ENCODE measurements around the gene DENND1B.

DENND1B gene

DNA sequence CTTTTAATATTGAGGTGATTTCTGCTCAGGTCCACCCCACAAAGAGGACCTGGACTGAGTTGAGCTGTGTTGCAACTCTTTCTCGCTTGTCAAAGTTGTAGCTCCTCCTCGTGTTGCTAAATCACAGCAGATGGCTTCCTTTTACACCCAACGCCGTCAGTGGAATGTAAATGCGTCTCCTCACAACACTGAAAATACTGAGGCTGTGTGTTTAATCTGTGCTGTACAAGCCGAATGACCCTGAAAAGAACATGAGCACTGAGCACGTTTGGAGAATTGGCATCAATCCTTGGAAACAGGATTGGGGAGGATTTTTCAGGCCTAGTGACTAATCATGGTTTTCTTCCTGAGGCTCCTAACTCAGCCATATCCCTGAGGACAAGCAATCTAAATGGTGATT is 311.2 kb downstream of the DENND1B start:
- Histone ChIP-seq H3K4me3 (ENCODE audit: low read length) (no peak overlapping the region), H4K20me1 (ENCODE audit: insufficient read depth, low read length) (no peaks in the 10 kb centered on the region), H3K4me1 (ENCODE audit: low read length) (no peaks in the 10 kb centered on the region), H3K9ac (ENCODE audit: low read length) (no peak overlapping the region), H3K27ac (ENCODE audit: low read length) (no peak overlapping the region), H3K4me2 (ENCODE audit: low read length) (no peak overlapping the region), H3K27me3 (ENCODE audit: low read depth, low read length) (no peaks in the 10 kb centered on the region), H2AFZ (ENCODE audit: low read depth, low read length) (no peak overlapping the region), H3K9me3 (ENCODE audit: insufficient read depth, low read length) (no peaks in the 10 kb centered on the region), H3K79me2 (ENCODE audit: low read length) (no peaks in the 10 kb centered on the region), H3K36me3 (replicated peaks; ENCODE audit: low read depth, low read length) (no peaks in the 10 kb centered on the region)
- TF ChIP-seq CTCF (IDR thresholded peaks at IDR 0.05; ENCODE audit: low read depth, low read length) (no peak), EZH2phosphoT487 (IDR thresholded peaks at IDR 0.05; ENCODE audit: low read depth) (no peak)

DNA sequence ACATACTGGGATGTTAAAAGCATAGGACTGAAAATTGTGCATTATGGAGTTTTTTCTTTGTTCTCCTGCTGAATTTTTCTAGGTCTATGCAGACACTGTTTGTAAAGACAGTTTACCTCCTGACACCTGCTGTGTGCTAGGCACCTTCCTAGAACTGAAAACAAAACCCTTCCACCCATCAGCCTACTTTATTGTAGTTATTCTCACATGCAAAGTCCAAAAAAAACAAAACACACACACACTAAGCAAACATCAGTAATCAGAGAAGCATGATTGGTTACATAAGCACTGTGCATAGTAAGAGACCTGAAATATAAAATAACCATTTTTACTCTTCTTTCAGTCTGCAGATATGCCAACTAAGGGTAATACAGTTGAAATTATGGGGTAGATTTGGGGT is 312.1 kb downstream of the DENND1B start:
- Histone ChIP-seq H3K79me2 (ENCODE audit: low read length) (no peaks in the 10 kb centered on the region), H3K27me3 (ENCODE audit: low read depth, low read length) (no peaks in the 10 kb centered on the region), H3K36me3 (replicated peaks; ENCODE audit: low read depth, low read length) (no peaks in the 10 kb centered on the region), H3K9ac (ENCODE audit: low read length) (no peak overlapping the region), H3K4me3 (ENCODE audit: low read length) (no peak overlapping the region), H4K20me1 (ENCODE audit: insufficient read depth, low read length) (no peaks in the 10 kb centered on the region), H3K9me3 (ENCODE audit: insufficient read depth, low read length) (no peaks in the 10 kb centered on the region), H2AFZ (ENCODE audit: low read depth, low read length) (no peak overlapping the region), H3K4me2 (ENCODE audit: low read length) (no peak overlapping the region), H3K27ac (ENCODE audit: low read length) (no peak overlapping the region), H3K4me1 (ENCODE audit: low read length) (no peaks in the 10 kb centered on the region)
- TF ChIP-seq EZH2phosphoT487 (IDR thresholded peaks at IDR 0.05; ENCODE audit: low read depth) (no peak), CTCF (IDR thresholded peaks at IDR 0.05; ENCODE audit: low read depth, low read length) (no peak)

DNA sequence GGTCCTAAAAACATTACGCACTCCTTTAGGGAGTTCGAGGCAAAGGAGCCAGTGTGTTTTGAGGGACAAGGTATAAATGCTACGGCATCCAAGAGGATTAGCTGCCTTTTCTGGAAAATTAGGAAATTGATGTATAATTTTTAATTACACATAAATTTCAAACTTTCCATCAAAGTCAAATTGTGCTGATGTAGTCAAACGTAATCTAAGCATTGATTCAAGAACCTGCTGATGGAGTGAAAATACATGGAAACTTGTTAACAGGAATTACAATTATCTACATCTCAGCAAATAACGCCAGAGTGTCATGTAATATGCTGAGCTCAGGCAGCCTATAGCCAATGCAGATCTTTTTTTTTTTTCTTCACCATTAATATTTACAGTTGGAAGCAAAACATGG is 312.7 kb downstream of the DENND1B start:
- Histone ChIP-seq H3K79me2 (ENCODE audit: low read length) (no peaks in the 10 kb centered on the region), H3K9ac (ENCODE audit: low read length) (no peak overlapping the region), H3K4me2 (ENCODE audit: low read length) (no peak overlapping the region), H3K27ac (ENCODE audit: low read length) (no peak overlapping the region), H3K4me3 (ENCODE audit: low read length) (no peak overlapping the region), H3K4me1 (ENCODE audit: low read length) (no peaks in the 10 kb centered on the region), H3K36me3 (replicated peaks; ENCODE audit: low read depth, low read length) (no peaks in the 10 kb centered on the region), H4K20me1 (ENCODE audit: insufficient read depth, low read length) (no peaks in the 10 kb centered on the region), H3K9me3 (ENCODE audit: insufficient read depth, low read length) (no peaks in the 10 kb centered on the region), H2AFZ (ENCODE audit: low read depth, low read length) (no peak overlapping the region), H3K27me3 (ENCODE audit: low read depth, low read length) (no peaks in the 10 kb centered on the region)
- TF ChIP-seq EZH2phosphoT487 (IDR thresholded peaks at IDR 0.05; ENCODE audit: low read depth) = no peak
- no peak for TF ChIP-seq CTCF (IDR thresholded peaks at IDR 0.05; ENCODE audit: low read depth, low read length)

Data from OCI-LY3 (cell line).